OCI-LY1 (cell line): Measurements from ENCODE around the gene IMMT.

Source experiments
- H2AFZ ChIP-seq: fragments of 200-600 bp; sonication (generic), shearing (Covaris generic); 2 replicates; pipeline ENCODE4 v1.6.0; 2014; ENCODE audit warnings: antibody characterized with exemption, mild to moderate bottlenecking, low read length
- H3F3A ChIP-seq: fragments of 200-600 bp; sonication (generic), shearing (Covaris generic); 2 replicates; pipeline ENCODE4 v1.6.0; 2014; ENCODE audit warnings: mild to moderate bottlenecking, antibody characterized with exemption, low read length, moderate library complexity; ENCODE audit not compliant: insufficient read depth
- H3K27ac ChIP-seq: fragments of 200-600 bp; sonication (generic); 2 replicates; pipeline ENCODE4 v1.5.1; 2014; ENCODE audit warnings: low read length, mixed run types, mild to moderate bottlenecking, low read depth; ENCODE audit not compliant: poor library complexity, severe bottlenecking
- H3K27me3 ChIP-seq: fragments of 200-600 bp; sonication (generic); 2 replicates; pipeline ENCODE4 v1.6.0; 2014; ENCODE audit warnings: antibody characterized with exemption, mild to moderate bottlenecking, low read length, moderate library complexity; ENCODE audit not compliant: insufficient read depth
- H3K36me3 ChIP-seq: fragments of 200-600 bp; sonication (generic); 2 replicates; pipeline ENCODE4 v1.6.1; 2014; ENCODE audit warnings: mild to moderate bottlenecking, antibody characterized with exemption, low read length, moderate library complexity, mixed read lengths; ENCODE audit not compliant: insufficient read depth
- H3K4me1 ChIP-seq: fragments of 200-600 bp; sonication (generic); 2 replicates; pipeline ENCODE4 v1.5.1; 2014; ENCODE audit warnings: mild to moderate bottlenecking, low read length, moderate library complexity; ENCODE audit not compliant: insufficient read depth, severe bottlenecking
- H3K4me2 ChIP-seq: fragments of 200-600 bp; sonication (generic), shearing (Covaris generic); 2 replicates; pipeline ENCODE4 v1.6.1; 2014; ENCODE audit warnings: low read length
- H3K4me3 ChIP-seq: fragments of 200-600 bp; sonication (generic); 2 replicates; pipeline ENCODE4 v1.5.1; 2014; ENCODE audit warnings: low read length, low read depth, mild to moderate bottlenecking, mixed read lengths; ENCODE audit not compliant: poor library complexity, severe bottlenecking
- H3K79me2 ChIP-seq: fragments of 200-600 bp; shearing (Covaris generic); 2 replicates; pipeline ENCODE4 v1.6.1; 2016; ENCODE audit warnings: mixed run types, low read length, mixed read lengths; ENCODE audit not compliant: insufficient read depth
- H3K9ac ChIP-seq: fragments of 200-600 bp; sonication (generic), shearing (Covaris generic); 2 replicates; pipeline ENCODE4 v1.6.1; 2014; ENCODE audit warnings: mild to moderate bottlenecking, low read length, mixed read lengths
- H3K9me2 ChIP-seq: fragments of 200-600 bp; sonication (generic), shearing (Covaris generic); 2 replicates; pipeline ENCODE4 v1.6.1; 2014; ENCODE audit warnings: low read depth, mild to moderate bottlenecking, low read length, mixed read lengths
- H3K9me3 ChIP-seq: fragments of 200-600 bp; shearing (Covaris generic); 2 replicates; pipeline ENCODE4 v1.6.1; 2014; ENCODE audit warnings: low read length, mixed read lengths
- H4K20me1 ChIP-seq: fragments of 200-600 bp; sonication (generic), shearing (Covaris generic); 2 replicates; pipeline ENCODE4 v1.6.0; 2016; ENCODE audit warnings: mild to moderate bottlenecking, low read length; ENCODE audit not compliant: insufficient read depth
- CTCF ChIP-seq: fragments of 200-600 bp; sonication (generic), shearing (Covaris generic); IDR thresholded peaks from 2 replicates; pipeline ENCODE4 v1.5.1; 2017; ENCODE audit warnings: mild to moderate bottlenecking, antibody characterized with exemption, low read length, moderate library complexity, mixed read lengths
- EZH2 ChIP-seq: fragments of 200-600 bp; sonication (generic), shearing (Covaris generic); IDR thresholded peaks from 2 replicates; pipeline ENCODE4 v1.8.0; 2017; ENCODE audit warnings: borderline replicate concordance, mixed run types, mild to moderate bottlenecking, antibody characterized with exemption, low read length, moderate library complexity, mixed read lengths

Gene IMMT

GRCh38 chr2:86218124-86218523 is 22.9 kb upstream of the IMMT start:
- TF ChIP-seq CTCF: no peak
- no peak for TF ChIP-seq EZH2
- H3K4me3 ChIP-seq: no peak overlapping the region
- H2AFZ ChIP-seq: no peak overlapping the region
- H3K79me2 ChIP-seq: no peaks in the 10 kb centered on the region
- H4K20me1 ChIP-seq: no peaks in the 10 kb centered on the region
- H3K9me3 ChIP-seq: no peaks in the 10 kb centered on the region
- H3K4me1 ChIP-seq: no peaks in the 10 kb centered on the region
- H3K9ac ChIP-seq: no peak overlapping the region
- no peaks in the 10 kb centered on the region for H3K9me2 ChIP-seq
- no peaks in the 10 kb centered on the region for H3F3A ChIP-seq
- H3K27me3 ChIP-seq: no peaks in the 10 kb centered on the region
- H3K27ac ChIP-seq: no peak overlapping the region
- H3K36me3 ChIP-seq: peaks cover 13% of the 10 kb centered on the region
- no peak overlapping the region for H3K4me2 ChIP-seq

- Histone ChIP-seq H3K27ac (no peak overlapping the region), H3K9ac (no peak overlapping the region), H3K79me2 (no peaks in the 10 kb centered on the region), H3K4me3 (no peak overlapping the region), H3K9me2 (no peaks in the 10 kb centered on the region), H3K27me3 (no peaks in the 10 kb centered on the region), H3K4me2 (no peak overlapping the region), H3F3A (no peaks in the 10 kb centered on the region), H4K20me1 (no peaks in the 10 kb centered on the region), H3K9me3 (no peaks in the 10 kb centered on the region), H3K36me3 (peaks cover 25% of the 10 kb centered on the region), H3K4me1 (no peaks in the 10 kb centered on the region), H2AFZ (no peak overlapping the region)
- TF ChIP-seq CTCF: no peak
- no peak for TF ChIP-seq EZH2
These were observed 21.6 kb upstream of the IMMT start for GRCh38 chr2:86216575-86217555.

- TF ChIP-seq CTCF (no peak), EZH2 (no peak)
- Histone ChIP-seq H3K9me2 (no peaks in the 10 kb centered on the region), H3K9ac (no peak overlapping the region)
These were observed 19.2 kb upstream of the IMMT start for GRCh38 chr2:86214503-86214832.

More at GRCh38 chr2:86214503-86214832, 19.2 kb upstream of the IMMT start:
- Histone ChIP-seq H3K9me3 (no peaks in the 10 kb centered on the region), H3K79me2 (no peaks in the 10 kb centered on the region), H3K4me2 (no peak overlapping the region), H3K36me3 (peaks cover 46% of the 10 kb centered on the region), H3F3A (no peaks in the 10 kb centered on the region), H3K4me3 (no peak overlapping the region), H3K27ac (no peak overlapping the region), H3K4me1 (no peaks in the 10 kb centered on the region), H2AFZ (no peak overlapping the region), H4K20me1 (no peaks in the 10 kb centered on the region), H3K27me3 (no peaks in the 10 kb centered on the region)
